GM23248 (cell line): ENCODE data around the gene TSPAN4. TPM values are rescaled to one million over a fixed set of nuclear protein-coding genes. Genes with fewer than 3 reads are reported as not detected.

Experiments used
- DNase-seq: peaks from one replicate; pipeline ENCODE4 v3.0.0-alpha.2; 2015
- H2AFZ ChIP-seq: fragments of 200-600 bp; sonication (generic); 2 replicates; pipeline ENCODE4 v1.6.1; 2016; ENCODE audit warnings: antibody characterized with exemption
- H3F3A ChIP-seq: fragments of 200-600 bp; sonication (generic); 2 replicates; pipeline ENCODE4 v1.6.1; 2016; ENCODE audit warnings: mild to moderate bottlenecking, antibody characterized with exemption, mixed run types; ENCODE audit not compliant: insufficient read depth
- H3K27ac ChIP-seq: fragments of 200-600 bp; sonication (generic); 2 replicates; pipeline ENCODE4 v1.5.1; 2016; ENCODE audit warnings: mild to moderate bottlenecking
- H3K27me3 ChIP-seq: fragments of 200-600 bp; sonication (generic); replicated peaks from 2 replicates; pipeline ENCODE4 v1.6.1; 2016; ENCODE audit warnings: mild to moderate bottlenecking; ENCODE audit not compliant: insufficient read depth
- H3K36me3 ChIP-seq: fragments of 200-600 bp; sonication (generic); 2 replicates; pipeline ENCODE4 v1.6.1; 2016; ENCODE audit warnings: low read depth, mild to moderate bottlenecking
- H3K4me1 ChIP-seq: fragments of 200-600 bp; sonication (generic); 2 replicates; pipeline ENCODE4 v1.6.1; 2016; ENCODE audit warnings: mild to moderate bottlenecking; ENCODE audit not compliant: insufficient read depth
- H3K4me2 ChIP-seq: fragments of 200-600 bp; sonication (generic); one replicate; pipeline ENCODE4 v1.6.1; 2016; ENCODE audit warnings: mild to moderate bottlenecking; ENCODE audit not compliant: unreplicated experiment
- H3K4me3 ChIP-seq: fragments of 200-600 bp; sonication (generic); 2 replicates; pipeline ENCODE4 v1.5.1; 2016; ENCODE audit warnings: mild to moderate bottlenecking
- H3K79me2 ChIP-seq: fragments of 200-600 bp; sonication (generic); 2 replicates; pipeline ENCODE4 v1.6.1; 2016; ENCODE audit warnings: mild to moderate bottlenecking; ENCODE audit not compliant: insufficient read depth
- H3K9ac ChIP-seq: fragments of 200-600 bp; sonication (generic); 2 replicates; pipeline ENCODE4 v1.6.1; 2016; ENCODE audit warnings: mild to moderate bottlenecking
- H3K9me2 ChIP-seq: fragments of 200-600 bp; sonication (generic); 2 replicates; pipeline ENCODE4 v1.6.1; 2016; ENCODE audit warnings: mixed run types, mild to moderate bottlenecking, moderate library complexity; ENCODE audit not compliant: insufficient read depth
- H3K9me3 ChIP-seq: fragments of 200-600 bp; sonication (generic); one replicate; pipeline ENCODE4 v1.6.1; 2017; ENCODE audit warnings: low read depth
- H4K20me1 ChIP-seq: fragments of 200-600 bp; sonication (generic); 2 replicates; pipeline ENCODE4 v1.6.0; 2016; ENCODE audit not compliant: insufficient read depth
- EZH2 ChIP-seq: fragments of 200-600 bp; sonication (generic); IDR thresholded peaks from 2 replicates; pipeline ENCODE4 v1.6.1; 2018; ENCODE audit warnings: antibody characterized with exemption, mild to moderate bottlenecking; ENCODE audit not compliant: insufficient read depth, poor library complexity, severe bottlenecking
- EZH2phosphoT487 ChIP-seq: fragments of 200-600 bp; sonication (generic); IDR thresholded peaks from 2 replicates; pipeline ENCODE4 v1.6.1; 2018; ENCODE audit warnings: antibody characterized with exemption, moderate library complexity, mild to moderate bottlenecking, low read depth; ENCODE audit not compliant: insufficient read depth
- WGBS, 2 experiments: methylation state at CpG; one replicate each; pipeline ENCODE4 v1.1.6; 2015 to 2017; ENCODE audit warnings: low lambda C conversion rate in 2 of 2, low coverage in 1 of 2; ENCODE audit errors: missing lambda C conversion rate in 2 of 2; 5-methylcytosine and 5-hydroxymethylcytosine counted together
- in situ Hi-C: fragments of 300-500 bp; cut with MboI; formaldehyde crosslinking; loops from 2 replicates; pipeline ENCODE4 v1.15.0; 2020
- polyA plus RNA-seq: library from polyadenylated mRNA; unstranded; fragments of >200 nt; fragmentation: Nextera tagmentation; extraction: Ambion mirVana; gene quantifications from 2 replicates; pipeline ENCODE4 v1.2.1, GENCODE V29; 2016
- total RNA-seq: library from RNA; depleted of rRNA; stranded (reverse); fragments of >200 nt; shearing (Covaris generic); gene quantifications from 2 replicates; pipeline ENCODE4 v1.2.3, GENCODE V29; 2014

The TSPAN4 gene
- total and polyA plus RNA-seq, 2 experiments from 2014 or later, result 343 to 393 TPM

DNA sequence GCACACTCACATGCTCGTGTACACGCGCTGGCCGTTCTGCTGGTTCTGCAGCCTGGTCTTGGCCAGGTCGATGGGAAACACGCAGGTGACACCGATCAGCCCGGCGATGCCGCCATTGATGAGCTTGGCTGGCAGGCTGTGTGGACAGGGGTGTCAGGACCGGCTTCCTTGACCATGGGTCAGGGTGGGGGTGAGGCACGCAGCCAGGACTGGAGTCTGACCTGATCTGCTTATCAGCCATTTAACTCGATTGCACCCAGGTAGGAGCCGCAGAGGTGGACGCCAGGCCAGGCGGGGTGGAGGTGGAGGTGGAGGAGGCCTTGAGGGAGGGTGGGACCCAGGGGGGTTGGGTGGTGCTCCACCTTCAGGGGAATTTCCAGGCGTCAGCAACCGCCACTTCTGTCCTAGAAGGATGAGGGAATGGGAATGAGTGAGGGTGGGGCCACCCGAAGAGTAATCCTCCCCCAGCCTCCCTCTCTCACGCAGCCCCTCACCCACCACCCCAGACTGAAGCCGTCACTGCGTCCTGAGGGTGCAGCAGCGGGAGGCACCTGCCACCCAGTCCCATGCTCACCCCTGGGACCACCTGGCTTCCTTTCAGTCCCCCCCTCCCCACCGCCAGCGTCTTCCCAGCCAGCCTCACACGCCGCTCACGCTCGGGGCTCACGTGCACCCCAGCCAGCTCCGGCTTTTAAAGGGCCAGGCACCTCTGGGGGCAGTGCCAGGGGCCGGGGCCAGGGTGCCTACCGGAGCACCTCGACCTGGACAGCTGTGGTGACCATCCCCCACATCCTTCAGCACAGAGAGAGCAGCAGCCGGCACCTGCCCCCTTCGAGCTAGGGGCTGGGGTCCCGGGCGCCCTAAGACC lies 47.7 kb upstream of the TSPAN4 start:
- in situ Hi-C loops, result no loop called here
- H2AFZ ChIP-seq, result no peak overlapping the region
- H3K9ac ChIP-seq, result peak overlapping the region; percentile 78
- no peaks in the 10 kb centered on the region; the same call in 1 of the 2 replicates for H3K36me3 ChIP-seq
- no peak for TF ChIP-seq EZH2phosphoT487
- TF ChIP-seq EZH2, result no peak
- peak overlapping the region; percentile 76 for H3K4me3 ChIP-seq
- H3K27ac ChIP-seq, result peak overlapping the region; percentile 64; the same call in 1 of the 2 replicates
- DNase-seq, result peak; percentile 64
- H3K9me2 ChIP-seq, result no peaks in the 10 kb centered on the region
- H3K9me3 ChIP-seq, result no peaks in the 10 kb centered on the region
- peaks cover 12% of the 10 kb centered on the region for H3K79me2 ChIP-seq
- WGBS, 2 experiments, result 29 to 49% methylated on average over 21 to 36 of the region's 38 CpGs
- H4K20me1 ChIP-seq, result no peaks in the 10 kb centered on the region
- peak overlapping the region; percentile 78 for H3K4me2 ChIP-seq
- no peaks in the 10 kb centered on the region for H3K27me3 ChIP-seq
- peaks cover 8% of the 10 kb centered on the region; the same call in 1 of the 2 replicates for H3F3A ChIP-seq
- H3K4me1 ChIP-seq, result peaks cover 6% of the 10 kb centered on the region

DNA sequence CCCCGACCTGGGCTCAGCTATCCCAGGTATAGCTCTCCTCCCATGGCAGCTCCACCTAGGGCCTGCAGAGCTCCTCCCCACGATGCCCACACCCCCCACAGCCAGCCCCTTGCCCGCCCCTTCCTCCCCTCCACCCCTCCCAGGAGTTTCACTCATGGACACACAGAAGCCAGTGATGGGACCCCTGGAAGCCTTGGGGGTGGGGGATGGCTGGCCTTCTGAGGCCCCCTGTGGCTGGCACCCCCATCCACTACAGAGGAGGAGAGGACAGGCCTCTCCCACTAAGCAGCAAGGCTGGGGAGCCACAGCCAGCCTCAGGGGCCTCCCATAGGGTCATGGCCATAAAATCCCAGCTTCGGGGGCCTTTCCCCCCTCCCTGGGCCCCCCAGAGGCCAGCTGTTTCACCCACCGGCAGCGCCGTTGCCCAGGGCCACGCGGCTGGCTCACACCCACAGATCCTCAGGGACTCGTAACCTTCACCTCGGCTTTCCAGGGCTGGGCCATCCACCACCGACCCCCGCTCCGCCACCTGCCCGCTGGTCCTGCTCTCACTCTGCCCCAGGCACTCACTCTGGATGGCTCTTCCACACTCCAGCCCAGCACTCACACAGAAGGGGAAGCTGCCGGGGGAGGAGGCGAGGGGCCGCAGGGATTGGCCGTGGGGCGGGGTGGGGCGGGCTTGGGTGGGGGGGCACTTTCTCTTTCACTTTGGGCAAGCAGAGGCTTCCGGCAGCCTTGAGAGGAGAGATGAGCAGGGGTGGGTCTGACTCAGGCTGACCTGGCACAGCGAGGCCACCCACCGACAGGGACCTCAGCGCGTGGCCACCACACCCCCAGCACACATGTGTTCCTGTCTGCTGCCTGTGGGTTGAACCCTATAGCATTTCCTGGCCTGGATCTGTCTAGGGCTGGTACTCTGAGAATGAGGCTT lies 46.8 kb upstream of the TSPAN4 start:
- peaks cover 6% of the 10 kb centered on the region for H3K4me1 ChIP-seq
- no peaks in the 10 kb centered on the region for H3K9me2 ChIP-seq
- no peaks in the 10 kb centered on the region; the same call in 1 of the 2 replicates for H3K36me3 ChIP-seq
- DNase-seq, result peak; percentile 96
- 1 to 6% methylated on average over 14 to 24 of the region's 26 CpGs for WGBS, 2 experiments
- no peak overlapping the region for H2AFZ ChIP-seq
- peak overlapping the region; percentile 84 for H3K4me2 ChIP-seq
- H4K20me1 ChIP-seq, result no peaks in the 10 kb centered on the region
- H3K9me3 ChIP-seq, result no peaks in the 10 kb centered on the region
- no peaks in the 10 kb centered on the region for H3K27me3 ChIP-seq
- H3F3A ChIP-seq, result peaks cover 4% of the 10 kb centered on the region; the same call in 1 of the 2 replicates
- in situ Hi-C loops, result no loop called here
- peak overlapping the region; percentile 82 for H3K4me3 ChIP-seq
- H3K9ac ChIP-seq, result peak overlapping the region; percentile 85
- H3K27ac ChIP-seq, result peak overlapping the region; percentile 86
- no peak for TF ChIP-seq EZH2phosphoT487
- TF ChIP-seq EZH2, result no peak
- H3K79me2 ChIP-seq, result peaks cover 12% of the 10 kb centered on the region

DNA sequence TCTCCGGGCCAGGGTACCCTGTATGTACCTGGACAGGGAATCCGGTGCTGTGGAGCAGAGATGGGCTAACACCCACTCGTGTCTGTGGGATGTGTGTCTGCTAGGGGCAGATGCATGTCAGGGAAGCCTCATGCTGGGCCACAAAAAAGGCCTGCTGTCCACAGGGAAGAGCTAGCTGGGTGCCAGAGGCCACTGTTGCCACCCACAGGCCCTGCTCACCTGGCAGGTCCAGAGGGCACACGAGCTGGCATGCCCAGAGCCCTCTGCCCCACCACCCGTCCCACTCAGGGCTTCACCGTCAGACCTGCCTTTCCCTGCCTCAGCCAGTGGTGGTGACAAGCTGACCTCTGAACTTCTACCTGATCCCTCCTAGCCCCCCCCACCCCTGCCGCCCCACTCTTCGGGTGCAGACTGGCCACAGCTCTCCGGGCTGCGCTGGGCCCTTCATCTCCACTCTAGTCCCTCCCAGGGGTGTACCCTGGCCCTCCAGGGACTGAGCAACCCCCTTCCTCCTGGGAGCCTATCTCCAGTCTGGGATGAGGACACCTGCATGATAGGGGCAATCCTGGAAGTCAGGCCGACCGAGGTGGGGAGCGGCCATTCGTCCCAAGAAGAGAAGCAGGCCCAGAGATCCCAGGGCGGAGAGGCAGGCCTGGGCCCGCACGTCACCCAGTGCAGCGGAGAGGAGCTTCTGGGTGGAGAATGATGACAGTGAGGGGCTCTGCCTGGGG lies 45.9 kb upstream of the TSPAN4 start:
- H3K27ac ChIP-seq, result peak overlapping the region; percentile 86
- peaks cover 4% of the 10 kb centered on the region; the same call in 1 of the 2 replicates for H3F3A ChIP-seq
- H4K20me1 ChIP-seq, result no peaks in the 10 kb centered on the region
- H3K4me1 ChIP-seq, result peaks cover 6% of the 10 kb centered on the region
- peaks cover 12% of the 10 kb centered on the region for H3K79me2 ChIP-seq
- WGBS, 2 experiments, result 2 to 5% methylated on average over 12 to 18 of the region's 18 CpGs
- peak overlapping the region; percentile 84 for H3K4me2 ChIP-seq
- in situ Hi-C loops, result no loop called here
- peak overlapping the region; percentile 85 for H3K9ac ChIP-seq
- no peaks in the 10 kb centered on the region for H3K36me3 ChIP-seq
- H3K9me2 ChIP-seq, result no peaks in the 10 kb centered on the region
- H3K4me3 ChIP-seq, result peak overlapping the region; percentile 82
- DNase-seq, result no peak
- no peaks in the 10 kb centered on the region for H3K27me3 ChIP-seq
- peak overlapping the region; percentile 75 for H2AFZ ChIP-seq
- no peak for TF ChIP-seq EZH2phosphoT487
- TF ChIP-seq EZH2, result no peak
- no peaks in the 10 kb centered on the region for H3K9me3 ChIP-seq
